ENCODE measurements around the gene FOXK1.
A peak's percentile ranks its signal among the peaks of the same experiment; 100 is the strongest.

The FOXK1 gene

DNA sequence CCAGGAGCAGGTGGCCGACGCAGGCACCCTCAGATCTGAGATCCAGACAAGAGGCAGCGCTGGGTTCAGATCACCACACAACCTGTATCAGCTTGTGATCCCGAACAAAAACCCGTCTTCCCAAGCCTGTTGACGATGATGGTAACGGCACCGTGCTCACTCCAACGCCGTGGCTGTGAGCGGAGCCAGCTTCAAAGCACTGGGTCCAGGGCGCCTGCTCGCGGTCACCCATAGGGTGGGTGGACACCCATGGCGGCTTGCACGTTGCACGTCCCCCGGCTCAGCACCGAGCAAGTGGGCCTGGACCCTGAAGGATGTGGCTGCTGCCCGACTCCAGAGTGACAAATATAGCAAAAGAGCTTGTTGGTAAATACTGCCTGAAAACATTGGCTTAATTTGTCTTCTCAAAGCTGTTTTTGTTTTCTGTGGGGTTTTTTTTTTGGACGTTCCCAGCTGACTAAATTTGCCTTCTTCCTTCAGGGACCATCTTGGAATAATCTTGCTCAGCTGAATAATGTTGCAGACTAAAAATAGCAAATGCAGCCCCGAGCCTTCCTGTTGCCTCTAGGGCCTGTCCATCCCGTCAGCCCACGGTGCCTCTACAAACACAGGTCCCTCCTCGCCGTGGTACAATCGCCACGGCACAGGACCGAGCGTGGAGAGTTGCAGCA lies 41.0 kb downstream of the FOXK1 start:
- no peak for DNase-seq (ENCODE audit: low spot score)

DNA sequence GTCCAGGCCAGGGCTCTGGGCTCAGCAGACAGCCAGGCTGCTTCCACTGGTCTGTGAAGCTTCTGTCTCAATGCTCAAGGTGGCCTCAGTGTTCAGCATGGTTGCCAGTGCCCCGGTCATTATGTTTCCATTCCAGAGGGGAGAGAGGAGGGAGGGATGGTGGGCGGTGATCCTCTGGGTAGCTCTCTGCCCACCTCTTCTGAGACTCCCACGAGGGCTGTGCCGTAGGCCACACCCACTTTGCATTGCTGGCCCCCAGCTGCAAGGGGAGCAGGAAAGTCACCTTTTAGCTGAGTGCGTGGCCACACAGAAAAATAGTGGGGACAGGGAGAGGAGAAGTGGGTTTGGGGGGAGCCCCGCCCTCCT lies 42.5 kb downstream of the FOXK1 start:
- peak; percentile 51 for DNase-seq (ENCODE audit: low spot score)

DNA sequence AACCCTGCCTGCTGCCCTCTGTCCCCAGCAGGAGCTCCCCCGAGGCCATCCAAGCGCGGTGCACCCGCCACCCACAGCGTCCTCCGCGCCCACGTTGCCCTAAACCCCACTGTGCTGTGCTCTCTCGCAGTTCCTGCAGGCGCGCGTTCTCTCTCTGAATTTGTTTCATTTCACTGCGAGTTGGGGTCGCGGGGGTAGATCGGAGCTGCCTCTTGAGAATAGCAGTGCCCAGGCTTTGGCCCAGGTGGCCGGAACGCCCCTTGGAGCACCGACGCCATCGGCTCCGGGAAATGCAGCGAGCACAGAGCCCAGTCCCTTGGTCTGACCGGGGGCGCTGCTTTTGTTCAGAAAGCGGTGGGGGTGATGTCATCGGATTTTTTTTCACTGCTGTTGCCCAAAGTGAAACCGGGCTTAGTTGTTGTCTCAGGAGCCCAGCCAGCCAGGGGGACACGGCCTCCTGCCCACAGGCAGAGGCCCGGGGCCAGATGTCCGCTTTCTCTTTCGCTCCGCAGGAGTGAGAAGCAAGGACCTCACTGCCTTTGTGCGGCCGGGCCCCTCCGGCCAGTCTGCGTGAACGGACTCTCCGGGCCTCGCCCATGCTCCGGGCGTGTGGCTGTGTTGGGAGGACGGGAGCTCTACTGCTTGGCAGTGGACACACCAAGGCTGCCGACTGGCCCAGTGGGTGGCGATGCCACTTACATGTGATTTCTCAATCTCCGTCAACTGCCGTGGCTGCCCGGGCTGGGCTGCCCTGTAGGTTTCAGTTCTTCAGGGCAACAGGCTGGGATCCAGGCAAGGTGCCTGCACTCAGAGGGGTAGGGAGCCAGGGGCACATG lies 43.1 kb downstream of the FOXK1 start:
- peak; percentile 68 for DNase-seq (ENCODE audit: low spot score)

DNA sequence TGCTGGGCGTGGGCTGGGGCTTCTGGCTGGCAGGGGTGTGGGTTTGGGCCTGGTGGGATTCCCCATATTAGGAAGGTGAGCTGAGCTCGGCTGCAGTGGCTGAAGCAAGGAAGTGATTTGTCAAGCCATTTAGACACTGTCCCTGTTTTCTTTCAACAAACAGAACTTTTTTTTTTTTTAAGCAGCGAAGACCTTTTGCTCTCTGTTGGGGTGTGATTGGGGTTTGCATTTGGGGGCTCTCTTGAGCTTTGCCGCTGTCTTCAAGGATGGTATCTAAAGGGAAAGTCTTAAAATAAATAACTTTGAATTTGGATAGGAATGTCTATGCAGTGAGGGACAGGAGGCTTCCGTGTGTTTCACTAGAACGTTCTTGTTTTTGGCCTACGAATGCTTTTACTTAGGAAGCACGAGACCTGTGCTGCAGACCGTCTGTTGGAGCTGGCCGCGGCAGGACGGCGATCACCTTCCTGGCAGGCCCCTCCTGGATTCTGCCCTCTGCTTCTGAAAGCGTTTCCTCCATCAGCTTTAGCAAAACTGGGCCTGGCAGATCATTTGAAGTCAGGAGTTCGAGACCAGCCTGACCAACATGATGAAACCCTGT lies 43.9 kb downstream of the FOXK1 start:
- DNase-seq (ENCODE audit: low spot score), result no peak

DNA sequence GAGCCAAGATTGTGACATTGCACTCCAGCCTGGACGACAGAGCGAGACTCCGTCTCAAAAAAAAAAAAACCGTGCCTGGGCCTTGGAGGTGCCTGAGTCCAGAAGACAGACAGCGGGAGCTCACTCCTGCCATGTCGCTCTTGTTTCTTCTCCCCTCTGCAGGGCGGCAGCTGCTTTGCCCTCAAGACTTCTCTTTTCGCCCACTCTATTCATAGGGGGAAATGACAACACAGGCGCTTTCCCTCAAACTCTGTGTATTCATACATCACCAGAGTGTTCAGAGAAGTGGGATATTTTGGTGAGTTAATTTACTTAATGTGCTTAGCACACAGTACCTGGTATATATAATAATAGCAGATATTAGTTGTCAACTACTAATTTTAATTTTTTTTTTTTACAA lies 44.5 kb downstream of the FOXK1 start:
- DNase-seq (ENCODE audit: low spot score), result no peak

DNA sequence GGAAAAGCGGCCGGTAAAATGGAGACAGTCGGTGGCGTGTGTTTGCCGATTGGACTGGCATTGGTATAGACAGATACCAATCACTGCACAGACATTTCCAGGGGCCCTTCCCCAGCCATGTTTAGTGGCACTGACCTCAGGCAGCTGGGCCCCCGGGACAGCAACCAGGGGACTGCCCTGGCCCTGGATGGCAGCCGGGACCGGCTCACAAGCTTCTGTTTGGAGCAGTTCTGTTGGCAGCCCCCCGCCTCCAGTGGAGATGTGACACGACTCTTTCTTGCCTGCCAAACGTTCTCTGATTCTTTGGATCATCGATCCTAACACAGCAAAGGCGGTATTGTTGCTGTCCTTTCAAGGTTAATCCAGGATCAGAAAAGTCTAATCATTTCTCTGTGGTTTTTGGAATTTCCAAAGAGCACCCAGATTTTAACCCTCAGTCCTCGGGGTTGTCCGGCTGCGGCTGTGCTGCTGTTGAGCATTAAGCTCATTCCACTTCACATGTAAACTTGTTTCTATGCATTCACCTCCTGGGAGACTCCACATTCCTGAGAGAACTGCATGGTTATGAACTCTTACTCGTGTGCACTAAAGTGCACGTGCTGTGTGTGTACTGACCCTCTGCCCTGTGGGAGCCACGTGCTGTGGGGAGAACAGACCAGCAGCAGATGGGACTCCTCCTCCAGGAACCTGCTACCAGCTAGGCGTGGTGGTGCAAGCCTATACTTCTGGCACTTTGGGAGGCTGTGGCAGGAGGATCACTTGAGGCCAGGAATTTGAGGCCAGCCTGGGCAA lies 46.0 kb downstream of the FOXK1 start:
- DNase-seq (ENCODE audit: low spot score), result no peak

DNA sequence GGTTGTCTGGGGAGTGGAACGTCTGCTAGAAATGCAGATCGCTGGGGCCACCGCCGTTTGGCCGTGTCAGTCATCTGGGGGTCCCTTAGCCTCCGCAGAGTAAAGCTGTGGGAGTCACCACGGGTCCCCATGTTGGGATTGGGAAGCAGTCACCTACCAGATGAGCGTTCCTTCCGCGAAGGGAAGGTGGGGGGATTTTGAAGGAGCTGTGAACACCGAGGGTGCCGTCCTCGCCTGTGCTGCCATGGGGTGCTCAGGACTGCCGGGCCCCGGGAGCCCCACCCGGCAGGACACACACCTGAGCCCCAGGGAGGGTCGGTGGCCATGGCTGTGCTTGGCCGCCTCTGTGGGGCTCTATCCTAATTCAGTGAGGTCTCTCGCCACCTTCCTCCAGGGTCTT lies 47.2 kb downstream of the FOXK1 start:
- no peak for DNase-seq (ENCODE audit: low spot score)

DNA sequence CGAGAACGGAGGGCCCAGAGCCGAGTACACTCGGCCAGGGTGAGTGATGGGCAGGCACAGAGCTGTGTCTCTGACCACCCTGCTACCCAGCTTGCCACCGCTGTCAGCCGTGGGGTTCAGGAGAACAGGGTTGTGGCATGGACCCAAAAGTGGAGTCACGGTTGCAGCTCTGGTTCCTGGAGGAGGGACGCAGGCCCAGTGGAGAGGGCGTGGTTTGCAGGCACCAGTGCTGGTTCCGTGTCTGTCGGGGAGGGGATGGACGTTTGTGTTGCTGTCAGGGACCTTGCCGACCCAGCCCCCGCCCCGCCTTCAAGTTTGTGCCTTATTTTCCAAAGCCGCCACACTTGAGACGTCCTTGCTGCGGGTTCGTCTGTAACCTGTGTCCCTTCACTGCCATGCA lies 48.2 kb downstream of the FOXK1 start:
- no peak for DNase-seq (ENCODE audit: low spot score)

DNA sequence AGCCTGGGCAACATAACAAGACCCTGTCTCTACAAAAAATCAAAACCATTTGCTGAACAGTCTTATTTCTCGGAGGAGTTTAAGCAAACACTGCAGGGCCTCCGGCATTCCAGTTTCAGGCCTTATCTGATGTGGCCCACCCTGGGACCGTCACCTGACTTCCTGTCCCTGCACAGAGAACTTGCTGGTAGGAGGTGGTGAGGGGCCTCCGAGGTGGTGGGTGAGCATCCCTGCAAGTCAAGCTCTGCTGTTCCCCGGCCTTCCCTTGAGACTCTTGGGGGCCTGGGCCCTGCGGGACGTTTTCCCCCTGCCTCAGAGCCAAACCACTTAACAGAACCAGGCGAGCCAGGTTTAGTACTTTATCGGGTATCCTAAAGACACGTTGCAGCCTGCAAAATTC lies 48.9 kb downstream of the FOXK1 start:
- no peak for DNase-seq (ENCODE audit: low spot score)

DNA sequence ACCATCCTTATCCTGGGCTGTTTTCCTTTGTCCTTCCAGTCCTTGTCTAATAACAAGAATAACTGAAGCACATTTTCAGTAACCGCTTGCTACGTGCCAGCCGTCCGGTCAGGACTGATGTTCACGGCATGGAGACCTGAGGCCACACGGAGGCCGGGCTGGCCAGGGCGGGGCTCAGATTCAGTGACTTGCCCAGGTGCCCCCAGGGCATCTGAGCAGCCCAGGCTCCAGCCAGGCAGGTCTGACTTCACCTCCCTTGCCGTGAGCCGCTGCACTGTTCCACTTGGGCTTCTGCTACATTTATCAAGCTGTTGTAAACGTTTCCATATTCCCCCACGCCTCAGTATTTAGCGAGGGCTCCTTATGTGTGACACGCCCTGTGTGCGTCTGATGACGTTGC lies 49.7 kb downstream of the FOXK1 start:
- DNase-seq (ENCODE audit: low spot score), result no peak

DNA sequence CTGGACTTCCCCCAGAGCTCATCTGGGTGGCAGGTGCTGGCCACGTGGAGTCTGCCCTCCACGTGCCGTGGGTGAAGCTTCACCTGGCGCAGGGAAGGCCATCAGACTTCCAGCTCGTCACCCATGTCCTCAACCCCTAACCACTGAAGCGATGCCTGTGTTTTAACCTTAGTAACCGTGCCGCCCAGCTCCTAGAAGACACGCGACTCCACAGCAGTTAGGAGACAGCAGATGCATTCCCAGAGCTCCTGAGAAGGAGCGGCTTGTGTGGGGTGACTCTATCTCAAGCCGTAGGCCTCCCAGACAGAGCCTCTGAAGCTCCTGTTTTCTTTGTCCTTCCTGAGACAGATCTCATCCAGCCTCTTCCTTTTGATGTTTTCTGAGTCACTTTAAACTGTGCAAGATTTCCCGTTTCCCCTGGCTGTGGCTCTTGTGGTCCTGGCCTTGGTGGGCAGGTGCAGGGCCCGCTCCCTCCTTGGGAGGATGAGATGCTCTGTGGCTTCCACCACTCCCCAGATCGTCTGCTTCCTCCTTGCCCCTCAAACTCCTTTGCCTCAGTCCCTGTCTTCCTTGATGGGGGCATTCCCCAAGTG lies 51.9 kb downstream of the FOXK1 start:
- no peak for DNase-seq (ENCODE audit: low spot score)

DNA sequence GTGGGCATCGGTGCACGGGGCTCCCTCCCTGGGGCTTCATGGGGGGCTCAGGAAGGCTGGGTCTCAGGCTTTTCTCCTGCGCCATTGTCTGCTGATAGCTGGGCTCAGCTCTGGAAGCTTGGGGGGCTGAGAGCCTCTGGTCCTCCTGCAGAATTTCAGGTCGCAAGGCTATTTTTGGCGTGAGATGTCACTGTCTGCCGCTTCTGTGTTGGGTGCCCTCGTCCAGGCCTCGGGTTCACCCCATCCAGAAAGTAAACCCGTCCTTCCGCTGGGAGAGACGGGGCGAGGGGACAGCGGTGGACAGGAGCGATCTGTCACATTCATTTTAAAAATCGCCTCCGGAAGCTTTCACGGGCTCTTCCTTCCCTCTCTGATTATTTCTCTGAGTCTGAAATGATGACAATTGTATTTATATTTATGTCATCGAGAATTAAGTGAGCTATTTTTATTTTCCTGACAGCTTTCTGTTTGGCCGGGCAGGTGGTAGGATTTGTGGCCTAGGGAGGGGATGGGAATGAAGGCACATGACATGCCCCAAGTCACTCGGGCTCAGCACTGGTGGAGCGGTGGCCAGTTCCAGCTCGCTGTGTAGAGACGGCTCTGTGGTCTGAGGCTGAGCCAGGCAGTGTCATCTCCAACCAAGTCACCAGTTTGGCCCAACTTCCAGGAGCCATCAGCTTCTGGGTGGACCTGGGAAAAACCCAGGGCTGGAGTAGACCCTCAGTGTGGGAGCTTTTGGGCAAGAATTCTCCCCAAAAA lies 52.7 kb downstream of the FOXK1 start:
- no peak for DNase-seq (ENCODE audit: low spot score)

DNA sequence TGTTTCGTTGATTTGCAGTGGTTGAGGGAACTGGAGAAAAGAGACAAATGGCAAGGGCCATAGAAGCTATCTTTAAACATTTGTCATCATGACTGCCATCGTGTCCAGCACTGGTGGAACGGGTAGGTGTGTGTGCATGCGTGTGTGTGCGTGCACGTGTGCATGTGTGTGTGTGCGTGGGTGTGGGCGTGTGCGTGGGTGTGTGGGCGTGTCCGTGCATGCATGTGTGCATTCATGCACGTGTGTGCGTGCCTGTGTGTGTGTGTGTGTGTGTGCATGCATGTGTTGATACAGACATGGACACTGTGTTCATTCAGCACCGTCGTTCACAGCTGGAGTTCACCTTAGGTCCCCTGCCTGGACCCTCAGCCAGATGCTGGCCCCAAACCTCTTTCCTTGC lies 55.2 kb downstream of the FOXK1 start:
- no peak for DNase-seq (ENCODE audit: low spot score)

DNA sequence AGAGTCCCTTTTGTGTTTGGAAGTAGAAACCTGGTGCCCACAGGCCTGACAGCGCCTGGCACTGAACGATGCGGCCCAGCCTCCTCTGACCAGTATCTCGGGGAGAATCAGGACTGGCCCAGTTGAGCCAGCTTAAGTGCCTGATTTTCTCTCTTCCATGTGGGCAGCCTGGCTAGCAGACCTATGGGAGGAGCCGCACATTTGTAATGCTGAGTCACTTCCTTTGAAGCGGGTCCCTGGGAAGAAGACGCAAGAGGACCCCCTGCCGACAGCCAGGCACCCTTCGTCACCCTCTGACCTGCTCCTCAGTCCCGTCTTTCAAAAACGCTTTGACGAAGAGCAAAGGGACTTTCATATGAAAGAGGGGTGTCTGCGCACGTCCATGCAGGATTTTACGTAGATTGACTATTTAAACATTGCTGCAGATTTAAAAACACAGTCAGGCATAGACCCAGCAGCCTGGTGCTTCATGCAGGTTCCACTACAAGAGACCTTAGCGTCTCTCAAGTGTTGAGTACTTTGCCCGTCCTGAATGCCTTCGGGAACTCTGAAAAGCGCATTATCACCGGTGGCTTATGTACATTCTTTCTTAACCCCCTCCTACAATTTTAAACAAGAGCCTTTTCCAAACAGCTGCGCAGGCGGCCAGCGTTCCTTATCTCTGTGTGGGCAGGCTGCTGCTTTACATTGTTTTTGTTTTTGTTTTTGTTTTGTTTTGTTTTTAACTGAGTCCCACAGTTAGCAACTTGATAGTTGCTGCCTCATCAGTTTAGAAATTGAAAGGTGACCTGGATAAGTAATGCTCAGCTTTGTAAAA lies 56.8 kb downstream of the FOXK1 start:
- DNase-seq (ENCODE audit: low spot score), result no peak

DNA sequence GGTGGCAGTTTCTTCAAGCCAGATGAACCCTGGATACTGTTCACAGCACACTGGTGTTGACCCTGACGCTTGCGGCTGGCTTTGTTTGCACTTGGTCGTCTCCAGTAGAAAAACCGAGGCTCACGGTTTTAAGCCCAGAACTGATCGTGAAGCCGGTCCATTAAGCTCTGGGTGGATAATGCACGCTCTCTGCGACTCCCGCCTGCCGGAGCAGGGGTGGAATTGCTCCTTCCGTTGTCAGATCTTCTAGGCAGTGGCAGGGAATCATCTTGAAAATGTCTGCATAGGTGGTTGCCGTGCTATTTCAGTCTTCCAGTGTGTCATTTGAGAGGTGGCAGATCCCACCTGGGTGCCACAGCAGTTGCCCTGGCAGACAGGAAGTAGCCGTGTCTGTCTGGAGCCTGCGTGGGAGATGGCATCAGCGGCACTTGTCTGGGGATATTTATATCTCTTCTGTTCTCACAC lies 57.5 kb downstream of the FOXK1 start:
- DNase-seq (ENCODE audit: low spot score), result no peak

DNA sequence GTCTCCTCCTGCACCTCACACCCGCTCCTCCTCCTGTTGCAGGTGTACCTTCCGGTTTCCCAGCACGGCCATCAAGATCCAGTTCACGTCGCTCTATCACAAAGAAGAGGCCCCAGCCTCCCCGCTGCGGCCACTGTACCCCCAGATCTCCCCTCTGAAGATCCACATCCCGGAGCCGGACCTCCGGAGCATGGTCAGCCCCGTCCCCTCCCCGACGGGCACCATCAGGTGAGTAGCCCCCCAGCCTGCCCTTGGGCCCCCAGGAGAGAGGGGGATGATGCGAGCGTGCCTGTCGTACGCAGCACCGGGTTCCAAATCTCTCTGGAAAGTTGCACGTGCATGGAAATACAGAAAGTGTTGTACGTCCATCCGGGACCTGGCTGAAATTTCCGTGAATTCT lies 58.7 kb downstream of the FOXK1 start:
- DNase-seq (ENCODE audit: low spot score), result no peak

DNA sequence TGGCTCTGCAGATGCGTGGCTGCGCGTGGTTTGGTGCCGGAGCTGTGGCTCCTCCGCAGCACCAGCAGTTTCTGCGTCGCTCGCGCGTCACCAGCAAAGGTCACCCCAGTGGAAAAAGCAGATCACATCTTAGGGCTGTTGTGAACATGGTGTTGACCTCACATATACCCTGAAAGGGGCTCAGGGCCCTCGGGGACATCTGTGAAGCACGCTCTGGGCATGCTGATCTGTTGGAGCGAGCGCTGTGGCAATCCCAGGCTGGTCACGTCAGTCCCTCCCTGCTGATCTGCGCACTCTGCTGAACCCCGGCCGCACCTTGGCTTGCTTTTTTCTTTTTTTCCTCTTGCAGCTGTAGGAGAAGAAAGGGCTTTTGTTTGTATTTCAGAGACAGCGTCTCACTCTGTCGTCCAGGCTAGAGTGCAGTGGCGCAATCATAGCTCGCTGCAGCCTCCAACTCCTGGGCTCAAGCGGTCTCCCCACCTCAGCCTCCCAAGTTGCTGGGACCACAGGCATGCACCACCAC lies 60.0 kb downstream of the FOXK1 start:
- no peak for DNase-seq (ENCODE audit: low spot score)

DNA sequence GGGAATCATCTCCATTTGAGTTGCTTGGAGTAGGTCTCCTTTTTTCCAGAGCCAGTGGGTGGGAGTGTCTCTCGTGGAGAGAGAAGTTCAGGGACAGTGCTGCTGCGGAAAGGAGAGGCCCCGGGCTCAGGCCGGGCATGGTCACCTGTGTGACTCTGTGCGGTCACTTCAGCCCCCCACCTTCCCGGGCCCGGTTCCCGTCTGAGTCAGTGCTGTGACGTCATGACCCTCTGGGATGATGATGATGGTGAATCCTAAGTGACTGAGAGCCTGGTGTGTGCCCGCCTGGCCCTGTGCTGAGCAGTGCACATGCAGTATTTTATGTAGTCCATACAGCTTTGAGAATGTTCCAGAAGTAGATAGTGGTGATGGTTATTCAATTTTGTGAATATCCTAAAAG lies 60.8 kb downstream of the FOXK1 start:
- no peak for DNase-seq (ENCODE audit: low spot score)

DNA sequence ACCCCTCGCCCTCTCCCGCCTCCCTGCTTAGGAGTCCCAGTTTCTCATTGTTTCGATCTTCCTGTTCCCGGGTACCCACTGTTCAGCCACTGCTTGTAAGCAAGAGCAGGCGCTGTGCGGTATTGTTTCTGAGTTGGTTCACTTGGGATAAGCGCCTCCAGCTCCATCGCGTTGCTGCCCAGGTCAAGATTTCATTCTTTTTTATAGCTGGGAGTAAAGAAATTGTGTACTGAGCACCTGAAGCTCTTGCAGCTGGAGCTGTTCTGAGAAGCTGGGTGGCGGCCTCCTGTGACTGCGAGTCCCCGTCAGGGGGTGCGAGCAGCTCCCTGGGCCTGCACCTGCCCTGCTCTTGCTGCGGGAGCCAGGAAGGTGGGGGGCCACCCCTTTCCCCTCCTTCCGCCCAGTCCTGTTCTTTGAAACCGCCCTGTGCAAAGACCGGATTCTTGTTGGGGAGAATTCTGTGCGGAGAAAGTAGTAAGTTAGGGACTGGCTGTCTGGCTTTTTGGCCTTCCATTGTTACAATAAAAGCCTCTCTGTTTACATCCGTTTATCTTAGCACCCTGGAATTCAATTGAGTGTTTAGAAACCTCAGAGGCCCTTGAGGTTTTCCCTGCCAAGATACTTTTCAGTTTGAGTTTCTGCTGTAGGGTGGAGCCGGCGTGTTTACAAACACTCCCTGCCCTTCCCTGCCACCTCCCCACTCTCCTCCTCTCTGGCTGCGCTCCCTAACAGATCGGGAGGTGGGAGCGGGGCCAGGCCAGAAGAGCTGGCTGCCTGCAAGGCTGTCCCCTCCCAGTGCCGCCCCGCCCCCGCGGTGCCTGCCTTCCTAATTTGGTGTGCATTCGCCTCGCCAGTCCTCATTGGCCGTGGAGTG lies 62.5 kb downstream of the FOXK1 start:
- DNase-seq (ENCODE audit: low spot score), result peak; percentile 98
